HepG2 (cell line): ENCODE data around the gene NLGN4X. TPM values are rescaled to one million over a fixed set of nuclear protein-coding genes. Genes with fewer than 3 reads are reported as not detected.

Experiments used
- ATAC-seq: fragments of 200-7000 bp; cut with Tn5 transposase; 3 replicates; pipeline ENCODE4 v1.9.1; 2020; ENCODE audit warnings: mild to moderate bottlenecking, moderate library complexity
- BruUV-seq: library from RNA; stranded (reverse); fragments of 400-500 nt; replicated peaks from 2 replicates; lab custom pipeline; 2021; lab: Mats Ljungman, UMichigan
- CTCF ChIA-PET: fragments of 300-600 bp; formaldehyde crosslinking; extraction: SDS; loops from one replicate; lab custom pipeline; 2021; ENCODE audit warnings: low total read pairs, inconsistent platforms, low intra/inter-chr PET ratio; lab: Yijun Ruan, JAX
- POLR2A ChIA-PET: fragments of 350-600 bp; sonication (Branson Sonifier 250); formaldehyde crosslinking; loops from one replicate; lab custom pipeline; 2020; ENCODE audit warnings: antibody characterized with exemption, inconsistent platforms; lab: Yijun Ruan, JAX
- DNase-seq: peaks from one replicate; pipeline ENCODE4 v3.0.0-alpha.2; 2015; ENCODE audit warnings: low spot score
- FAIRE-seq: peaks from 3 replicates; lab custom pipeline; 2011; peaks lifted over from hg19 to GRCh38; lab: Jason Lieb, UNC
- H2AFZ ChIP-seq: one replicate; pipeline ENCODE4 v1.6.1; 2011; ENCODE audit warnings: low read length, inconsistent platforms
- H3K27ac ChIP-seq: fragments of 300-600 bp; 3 replicates; pipeline ENCODE4 v1.8.0; 2011; ENCODE audit warnings: mixed run types, mild to moderate bottlenecking, mixed read lengths, low read length, inconsistent platforms; ENCODE audit not compliant: insufficient read depth; ENCODE audit errors: extremely low read length
- H3K27me3 ChIP-seq, 2 experiments: fragments of 200-600 bp in 1 of 2; 2 replicates in 1 of 2; 3 replicates in 1 of 2; pipeline versions ENCODE4 v1.6.0 to v1.8.0; 2011; ENCODE audit warnings: low read length in 2 of 2, mild to moderate bottlenecking in 2 of 2, moderate library complexity in 2 of 2, inconsistent platforms in 1 of 2; ENCODE audit not compliant: insufficient read depth in 2 of 2, control insufficient read depth in 1 of 2
- H3K36me3 ChIP-seq, 2 experiments: fragments of 200-600 bp in 1 of 2; replicated peaks in 1 of 2; 2 replicates in 1 of 2; 3 replicates in 1 of 2; pipeline versions ENCODE4 v1.5.1 to v1.8.0; 2011; ENCODE audit warnings: low read length in 2 of 2, inconsistent platforms in 1 of 2; ENCODE audit not compliant: insufficient read depth in 2 of 2, control insufficient read depth in 1 of 2
- H3K4me1 ChIP-seq: 2 replicates; pipeline ENCODE4 v1.5.1; 2012; ENCODE audit warnings: low read length, inconsistent platforms; ENCODE audit not compliant: insufficient read depth
- H3K4me2 ChIP-seq: 2 replicates; pipeline ENCODE4 v1.6.0; 2011; ENCODE audit warnings: low read depth, low read length, inconsistent platforms
- H3K4me3 ChIP-seq, 3 experiments: fragments of 200-600 bp in 1 of 3; sonication (generic), shearing (Covaris generic) in 1 of 3; replicated peaks in 1 of 3; 2 replicates each; pipeline ENCODE4 v1.5.1; 2011 to 2016; ENCODE audit warnings: low read length in 3 of 3, inconsistent platforms in 2 of 3, low read depth in 2 of 3, mild to moderate bottlenecking in 2 of 3, control low read depth in 1 of 3, mixed read lengths in 1 of 3; ENCODE audit not compliant: insufficient read depth in 1 of 3
- H3K79me2 ChIP-seq: one replicate; pipeline ENCODE4 v1.6.1; 2011; ENCODE audit warnings: low read length, inconsistent platforms; ENCODE audit not compliant: insufficient read depth
- H3K9ac ChIP-seq: 2 replicates; pipeline ENCODE4 v1.6.0; 2011; ENCODE audit warnings: mild to moderate bottlenecking, low read depth, low read length, inconsistent platforms; ENCODE audit not compliant: insufficient read depth
- H3K9me3 ChIP-seq: 2 replicates; pipeline ENCODE4 v1.5.1; 2012; ENCODE audit warnings: mild to moderate bottlenecking, low read length
- H4K20me1 ChIP-seq: 2 replicates; pipeline ENCODE4 v1.6.0; 2011; ENCODE audit warnings: inconsistent platforms, mild to moderate bottlenecking, low read length, moderate library complexity; ENCODE audit not compliant: insufficient read depth
- CHD4 ChIP-seq: fragments of 200-600 bp; sonication (generic); IDR thresholded peaks from 2 replicates; pipeline ENCODE4 v1.7.0; 2017; ENCODE audit warnings: mild to moderate bottlenecking, low read length, borderline replicate concordance
- GLI4 ChIP-seq: sonication (generic); formaldehyde crosslinking; IDR thresholded peaks from 2 replicates; pipeline ENCODE4 v1.5.1; 2020; ENCODE audit warnings: missing genetic modification reagents, mild to moderate bottlenecking, moderate library complexity, borderline replicate concordance
- KDM4B ChIP-seq: sonication (generic); formaldehyde crosslinking; IDR thresholded peaks from 2 replicates; pipeline ENCODE4 v1.4.0; 2020; ENCODE audit warnings: missing genetic modification reagents
- NAIF1 ChIP-seq: sonication (generic); formaldehyde crosslinking; IDR thresholded peaks from 2 replicates; pipeline ENCODE4 v1.5.0; 2020; ENCODE audit warnings: mild to moderate bottlenecking, missing genetic modification reagents, borderline replicate concordance
- NCOR1 ChIP-seq: fragments of 200-600 bp; sonication (generic); IDR thresholded peaks from 2 replicates; pipeline ENCODE4 v1.7.0; 2017; ENCODE audit warnings: antibody characterized with exemption, low read length, borderline replicate concordance
- POGZ ChIP-seq: sonication (generic); formaldehyde crosslinking; IDR thresholded peaks from 2 replicates; pipeline ENCODE4 v1.4.0; 2020; ENCODE audit warnings: mild to moderate bottlenecking, missing genetic modification reagents
- RBM22 ChIP-seq: fragments of 200-400 bp; formaldehyde crosslinking; optimal IDR thresholded peaks from 2 replicates; pipeline ENCODE3; 2017; ENCODE audit warnings: mild to moderate bottlenecking, low read length, moderate library complexity
- REPIN1 ChIP-seq: sonication (generic); formaldehyde crosslinking; IDR thresholded peaks from 2 replicates; pipeline ENCODE4 v1.8.0; 2022; ENCODE audit warnings: missing genetic modification reagents, low read depth, mild to moderate bottlenecking, borderline replicate concordance
- TCF7 ChIP-seq: sonication (generic); IDR thresholded peaks from 2 replicates; pipeline ENCODE4 v1.6.1; 2016; ENCODE audit warnings: antibody characterized with exemption, low read depth
- ZNF124 ChIP-seq: sonication (generic); formaldehyde crosslinking; IDR thresholded peaks from 2 replicates; pipeline ENCODE4 v1.4.0; 2020; ENCODE audit warnings: missing genetic modification reagents
- ZNF224 ChIP-seq: sonication (generic); formaldehyde crosslinking; IDR thresholded peaks from 2 replicates; pipeline ENCODE4 v1.5.0; 2020; ENCODE audit warnings: mild to moderate bottlenecking, missing genetic modification reagents
- ZNF550 ChIP-seq: sonication (generic); formaldehyde crosslinking; IDR thresholded peaks from 2 replicates; pipeline ENCODE4 v1.4.0; 2020; ENCODE audit warnings: mild to moderate bottlenecking, missing genetic modification reagents, borderline replicate concordance
- ZNF703 ChIP-seq: sonication (generic); formaldehyde crosslinking; IDR thresholded peaks from 2 replicates; pipeline ENCODE4 v1.5.1; 2020; ENCODE audit warnings: missing genetic modification reagents, mild to moderate bottlenecking, moderate library complexity, borderline replicate concordance
- ZNF776 ChIP-seq: sonication (generic); formaldehyde crosslinking; IDR thresholded peaks from 2 replicates; pipeline ENCODE4 v1.4.0; 2020; ENCODE audit warnings: mild to moderate bottlenecking, missing genetic modification reagents
- ZNF777 ChIP-seq: sonication (generic); formaldehyde crosslinking; IDR thresholded peaks from 2 replicates; pipeline ENCODE4 v1.4.0; 2020; ENCODE audit warnings: missing genetic modification reagents
- ZNF781 ChIP-seq: sonication (generic); formaldehyde crosslinking; IDR thresholded peaks from 2 replicates; pipeline ENCODE4 v1.5.1; 2020; ENCODE audit warnings: borderline replicate concordance, mild to moderate bottlenecking, missing genetic modification reagents; ENCODE audit errors: not compliant biosample characterization
- WGBS: methylation state at CpG from one replicate; pipeline ENCODE4 v1.1.6; 2017; ENCODE audit warnings: low lambda C conversion rate; 5-methylcytosine and 5-hydroxymethylcytosine counted together
- in situ Hi-C: cut with HindIII; loops from 2 replicates; pipeline ENCODE4 v1.10.0; 2017; ENCODE audit warnings: low pct_unique_long_range_greater_than_20kb; ENCODE audit not compliant: extremely low pct_ligation_motif_present
- intact Hi-C: fragments of 100-400 bp; cut with micrococcal nuclease; formaldehyde crosslinking; loops from one replicate; pipeline ENCODE4 v1.10.0; 2022; ENCODE audit not compliant: unreplicated experiment
- polyA plus RNA-seq, 8 experiments: library from polyadenylated mRNA; depleted of rRNA in 3 of 8; stranded (reverse) in 7 of 8; unstranded in 1 of 8; fragments of >200 nt; fragmentation: Illumina TruSeq in 4 of 8; extraction: Trizol in 4 of 8; gene quantifications; 2 replicates each; pipeline versions ENCODE4 v1.2.1 to v1.2.3, GENCODE V29; 2011 to 2016; ENCODE audit warnings: low read depth in 4 of 8, missing spikeins in 1 of 8, mixed read lengths in 1 of 8; ENCODE audit not compliant: insufficient read depth in 1 of 8
- total RNA-seq, 5 experiments: library from RNA; depleted of rRNA; stranded (reverse); fragments of >200 nt; fragmentation: Illumina TruSeq; extraction: Trizol; gene quantifications; 2 replicates each; pipeline ENCODE4 v1.2.3, GENCODE V29; 2016; ENCODE audit warnings: low read depth in 1 of 5
- TF ChIP-seq, protein P1 (sequence below): sonication (generic); formaldehyde crosslinking; conservative IDR thresholded peaks from 2 replicates; pipeline ENCODE4 v1.4.0; 2020; ENCODE audit warnings: missing genetic modification reagents
- TF ChIP-seq, protein P2 (sequence below): sonication (generic); formaldehyde crosslinking; IDR thresholded peaks from 2 replicates; pipeline ENCODE4 v1.8.0; 2022; ENCODE audit warnings: missing genetic modification reagents, mild to moderate bottlenecking, inconsistent platforms, borderline replicate concordance
- TF ChIP-seq, protein P3 (sequence below): sonication (generic); formaldehyde crosslinking; IDR thresholded peaks from 2 replicates; pipeline ENCODE4 v1.4.0; 2020; ENCODE audit warnings: low read depth, mild to moderate bottlenecking, missing genetic modification reagents

NLGN4X gene
- total and polyA plus RNA-seq, 2 of the 13 experiments (the other 11 are each of a cell fraction or from before 2014, with no cell fraction given): not detected

DNA sequence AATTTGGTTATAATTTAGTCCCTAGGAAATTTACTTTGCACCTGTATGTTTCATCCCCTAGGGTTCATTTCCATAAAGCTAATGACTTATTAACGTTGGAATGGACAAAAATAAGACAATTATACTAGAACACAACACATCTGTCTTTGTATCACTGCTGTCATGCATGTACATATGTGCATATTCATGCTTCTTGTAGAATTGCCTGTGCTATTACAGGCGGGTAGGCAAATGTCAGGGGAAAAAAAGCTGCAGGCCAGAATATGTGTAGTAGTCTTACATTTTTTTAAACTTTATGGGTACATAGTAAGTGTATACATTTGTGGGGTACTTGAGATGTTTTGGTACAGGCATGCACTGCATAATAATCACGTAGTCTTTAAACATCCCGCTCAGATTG lies 209.6 kb downstream of the NLGN4X start:
- Histone ChIP-seq H3K79me2 (no peaks in the 10 kb centered on the region), H3K36me3 (no peaks in the 10 kb centered on the region), H3K27me3 (no peaks in the 10 kb centered on the region), H3K4me2 (no peak overlapping the region), H3K9me3 (no peaks in the 10 kb centered on the region), H3K4me3 (no peak overlapping the region), H3K9ac (no peak overlapping the region), H4K20me1 (no peaks in the 10 kb centered on the region), H3K4me1 (no peaks in the 10 kb centered on the region), H3K27ac (no peak overlapping the region), H2AFZ (no peak overlapping the region)
- BruUV-seq: no TSS peak
- in situ Hi-C loops: no loop called here
- no peak for TF ChIP-seq GLI4 (CRISPR knock-in tag)
- no peak for TF ChIP-seq ZNF781
- TF ChIP-seq CHD4: no peak
- no peak for TF ChIP-seq ZNF224 (CRISPR knock-in tag)
- TF ChIP-seq ZNF550 (CRISPR knock-in tag): no peak
- TF ChIP-seq POGZ: no peak
- TF ChIP-seq TCF7: no peak
- no peak for TF ChIP-seq REPIN1 (CRISPR knock-in tag)
- no peak for TF ChIP-seq ZNF124 (CRISPR knock-in tag)
- no peak for TF ChIP-seq KDM4B (CRISPR knock-in tag)
- TF ChIP-seq NAIF1 (CRISPR knock-in tag): no peak
- no peak for TF ChIP-seq ZNF776 (CRISPR knock-in tag)
- no peak for TF ChIP-seq RBM22
- no peak for TF ChIP-seq NCOR1
- TF ChIP-seq, protein P1, sequence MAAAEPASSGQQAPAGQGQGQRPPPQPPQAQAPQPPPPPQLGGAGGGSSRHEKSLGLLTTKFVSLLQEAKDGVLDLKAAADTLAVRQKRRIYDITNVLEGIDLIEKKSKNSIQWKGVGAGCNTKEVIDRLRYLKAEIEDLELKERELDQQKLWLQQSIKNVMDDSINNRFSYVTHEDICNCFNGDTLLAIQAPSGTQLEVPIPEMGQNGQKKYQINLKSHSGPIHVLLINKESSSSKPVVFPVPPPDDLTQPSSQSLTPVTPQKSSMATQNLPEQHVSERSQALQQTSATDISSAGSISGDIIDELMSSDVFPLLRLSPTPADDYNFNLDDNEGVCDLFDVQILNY (CRISPR knock-in tag): no peak
- TF ChIP-seq, protein P2, sequence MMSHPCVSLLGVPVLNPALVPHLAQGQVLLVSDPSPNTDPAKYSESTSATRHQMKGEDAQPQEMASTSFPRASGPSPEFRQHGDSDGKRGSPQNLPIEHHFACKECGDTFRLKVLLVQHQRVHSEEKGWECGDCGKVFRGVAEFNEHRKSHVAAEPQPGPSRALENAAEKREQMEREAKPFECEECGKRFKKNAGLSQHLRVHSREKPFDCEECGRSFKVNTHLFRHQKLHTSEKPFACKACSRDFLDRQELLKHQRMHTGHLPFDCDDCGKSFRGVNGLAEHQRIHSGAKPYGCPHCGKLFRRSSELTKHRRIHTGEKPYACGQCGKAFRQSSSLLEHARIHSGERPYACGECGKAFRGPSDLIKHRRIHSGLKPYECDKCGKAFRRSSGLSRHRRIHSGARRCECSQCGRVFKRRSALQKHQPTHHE (CRISPR knock-in tag): no peak
- TF ChIP-seq, protein P3, sequence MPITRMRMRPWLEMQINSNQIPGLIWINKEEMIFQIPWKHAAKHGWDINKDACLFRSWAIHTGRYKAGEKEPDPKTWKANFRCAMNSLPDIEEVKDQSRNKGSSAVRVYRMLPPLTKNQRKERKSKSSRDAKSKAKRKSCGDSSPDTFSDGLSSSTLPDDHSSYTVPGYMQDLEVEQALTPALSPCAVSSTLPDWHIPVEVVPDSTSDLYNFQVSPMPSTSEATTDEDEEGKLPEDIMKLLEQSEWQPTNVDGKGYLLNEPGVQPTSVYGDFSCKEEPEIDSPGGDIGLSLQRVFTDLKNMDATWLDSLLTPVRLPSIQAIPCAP (CRISPR knock-in tag): no peak
- TF ChIP-seq ZNF703 (CRISPR knock-in tag): no peak
- no peak for TF ChIP-seq ZNF777
- intact Hi-C loops: no loop called here
- 7% methylated on average over 4 of the region's 4 CpGs for WGBS
- no peak for DNase-seq
- FAIRE-seq: no peak
- CTCF ChIA-PET: no interaction called here
- POLR2A ChIA-PET: no interaction called here
- ATAC-seq: no peak
